ENCODE results near the gene EZR. TPM values are rescaled to one million over a fixed set of nuclear protein-coding genes. Genes with fewer than 3 reads are reported as not detected.

EZR gene
- total and polyA plus RNA-seq, 2 of the 13 experiments (the other 11 are each of a cell fraction or from before 2014, with no cell fraction given): 34.7 to 60.3 TPM

DNA sequence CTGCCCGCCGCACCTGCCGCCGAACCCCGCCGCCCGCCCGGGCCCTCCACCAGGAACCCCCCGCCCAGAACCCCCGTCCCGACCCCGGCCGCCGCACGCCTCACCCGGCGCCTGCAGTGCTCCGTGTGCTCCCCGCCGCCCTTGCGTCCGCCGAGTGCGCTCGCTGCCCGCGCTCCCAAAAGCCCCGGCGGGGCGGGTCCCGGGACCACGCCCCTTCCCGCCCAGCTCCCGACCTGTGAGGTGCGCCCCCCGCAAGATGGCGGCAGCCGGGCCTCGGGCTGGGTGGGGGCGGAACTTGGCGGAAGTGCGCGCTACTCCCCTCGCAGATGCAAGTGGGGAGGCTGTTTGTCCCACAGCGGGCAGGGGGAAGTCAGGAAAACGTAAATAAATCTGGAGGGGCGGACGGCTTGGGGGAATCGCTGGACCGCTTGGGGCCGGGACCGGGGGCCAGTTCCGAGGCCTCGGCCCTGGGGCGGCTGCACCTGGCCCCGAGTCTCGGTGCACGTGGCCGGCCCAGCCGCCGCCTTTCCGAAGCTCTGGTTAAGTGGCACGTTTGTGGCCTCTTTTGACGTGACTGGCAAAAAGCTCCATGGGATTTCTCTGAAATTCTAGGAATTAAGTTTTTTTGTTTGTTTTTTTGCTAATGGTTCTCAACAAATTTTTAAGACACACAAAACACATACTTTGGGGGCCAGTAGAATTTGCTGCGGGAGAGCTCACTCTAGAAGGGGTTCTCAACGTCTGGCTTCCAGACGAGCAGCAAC, at the start of gene EZR (continued):
- TF ChIP-seq ZBTB14 (CRISPR knock-in tag; IDR thresholded peaks at IDR 0.05): peak; percentile 44; the same call in 1 of the 2 replicates
- TF ChIP-seq HNRNPLL (IDR thresholded peaks at IDR 0.05; ENCODE audit: low read depth, low read length, poor library complexity, severe bottlenecking): peak; percentile 89
- TF ChIP-seq ZNF275 (CRISPR knock-in tag; IDR thresholded peaks at IDR 0.05; ENCODE audit: borderline replicate concordance): peak; percentile 89; the same call in 1 of the 2 replicates
- TF ChIP-seq, protein P1, sequence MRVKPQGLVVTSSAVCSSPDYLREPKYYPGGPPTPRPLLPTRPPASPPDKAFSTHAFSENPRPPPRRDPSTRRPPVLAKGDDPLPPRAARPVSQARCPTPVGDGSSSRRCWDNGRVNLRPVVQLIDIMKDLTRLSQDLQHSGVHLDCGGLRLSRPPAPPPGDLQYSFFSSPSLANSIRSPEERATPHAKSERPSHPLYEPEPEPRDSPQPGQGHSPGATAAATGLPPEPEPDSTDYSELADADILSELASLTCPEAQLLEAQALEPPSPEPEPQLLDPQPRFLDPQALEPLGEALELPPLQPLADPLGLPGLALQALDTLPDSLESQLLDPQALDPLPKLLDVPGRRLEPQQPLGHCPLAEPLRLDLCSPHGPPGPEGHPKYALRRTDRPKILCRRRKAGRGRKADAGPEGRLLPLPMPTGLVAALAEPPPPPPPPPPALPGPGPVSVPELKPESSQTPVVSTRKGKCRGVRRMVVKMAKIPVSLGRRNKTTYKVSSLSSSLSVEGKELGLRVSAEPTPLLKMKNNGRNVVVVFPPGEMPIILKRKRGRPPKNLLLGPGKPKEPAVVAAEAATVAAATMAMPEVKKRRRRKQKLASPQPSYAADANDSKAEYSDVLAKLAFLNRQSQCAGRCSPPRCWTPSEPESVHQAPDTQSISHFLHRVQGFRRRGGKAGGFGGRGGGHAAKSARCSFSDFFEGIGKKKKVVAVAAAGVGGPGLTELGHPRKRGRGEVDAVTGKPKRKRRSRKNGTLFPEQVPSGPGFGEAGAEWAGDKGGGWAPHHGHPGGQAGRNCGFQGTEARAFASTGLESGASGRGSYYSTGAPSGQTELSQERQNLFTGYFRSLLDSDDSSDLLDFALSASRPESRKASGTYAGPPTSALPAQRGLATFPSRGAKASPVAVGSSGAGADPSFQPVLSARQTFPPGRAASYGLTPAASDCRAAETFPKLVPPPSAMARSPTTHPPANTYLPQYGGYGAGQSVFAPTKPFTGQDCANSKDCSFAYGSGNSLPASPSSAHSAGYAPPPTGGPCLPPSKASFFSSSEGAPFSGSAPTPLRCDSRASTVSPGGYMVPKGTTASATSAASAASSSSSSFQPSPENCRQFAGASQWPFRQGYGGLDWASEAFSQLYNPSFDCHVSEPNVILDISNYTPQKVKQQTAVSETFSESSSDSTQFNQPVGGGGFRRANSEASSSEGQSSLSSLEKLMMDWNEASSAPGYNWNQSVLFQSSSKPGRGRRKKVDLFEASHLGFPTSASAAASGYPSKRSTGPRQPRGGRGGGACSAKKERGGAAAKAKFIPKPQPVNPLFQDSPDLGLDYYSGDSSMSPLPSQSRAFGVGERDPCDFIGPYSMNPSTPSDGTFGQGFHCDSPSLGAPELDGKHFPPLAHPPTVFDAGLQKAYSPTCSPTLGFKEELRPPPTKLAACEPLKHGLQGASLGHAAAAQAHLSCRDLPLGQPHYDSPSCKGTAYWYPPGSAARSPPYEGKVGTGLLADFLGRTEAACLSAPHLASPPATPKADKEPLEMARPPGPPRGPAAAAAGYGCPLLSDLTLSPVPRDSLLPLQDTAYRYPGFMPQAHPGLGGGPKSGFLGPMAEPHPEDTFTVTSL (CRISPR knock-in tag; IDR thresholded peaks at IDR 0.05; ENCODE audit: borderline replicate concordance): peak; percentile 42; the same call in 1 of the 2 replicates
- peak; percentile 77 for TF ChIP-seq TAF1 (CRISPR knock-in tag; IDR thresholded peaks at IDR 0.05)
- no peak for TF ChIP-seq AFF4 (CRISPR knock-in tag; IDR thresholded peaks at IDR 0.05)
- TF ChIP-seq XRCC5 (optimal IDR thresholded peaks at IDR 0.05; ENCODE audit: low read length): peak; percentile 38
- TF ChIP-seq U2AF2 (IDR thresholded peaks at IDR 0.05; ENCODE audit: low read depth, low read length): no peak
- no peak for TF ChIP-seq ZNF205 (CRISPR knock-in tag; IDR thresholded peaks at IDR 0.05)
- peak; percentile 95 for TF ChIP-seq KLF6 (CRISPR knock-in tag; IDR thresholded peaks at IDR 0.05)
- peak; percentile 82 for TF ChIP-seq ZFX (CRISPR knock-in tag; IDR thresholded peaks at IDR 0.05; ENCODE audit: low read depth)
- peak; percentile 16; the same call in 1 of the 2 replicates for TF ChIP-seq RAD21 (CRISPR knock-in tag; IDR thresholded peaks at IDR 0.05)
- TF ChIP-seq ZNF274 (CRISPR knock-in tag; IDR thresholded peaks at IDR 0.05): peak; percentile 95
- no peak for TF ChIP-seq ZFP36L2 (CRISPR knock-in tag; IDR thresholded peaks at IDR 0.05)
- TF ChIP-seq POGZ (CRISPR knock-in tag; IDR thresholded peaks at IDR 0.05): peak; percentile 87
